H1 (cell line): ENCODE data around the gene KLHL29. TPM values are rescaled to one million over a fixed set of nuclear protein-coding genes. Genes with fewer than 3 reads are reported as not detected.

ENCODE experiments used
- CTCF ChIA-PET: fragments of 300-600 bp; sonication (Branson Sonifier 250); formaldehyde crosslinking; loops from one replicate; lab custom pipeline; 2021; ENCODE audit not compliant: partially characterized antibody; lab: Charles Lee
- POLR2A ChIA-PET: fragments of 300-600 bp; sonication (Branson Sonifier 250); formaldehyde crosslinking; loops from one replicate; lab custom pipeline; 2021; ENCODE audit warnings: inconsistent platforms; ENCODE audit not compliant: partially characterized antibody; lab: Charles Lee
- DNase-seq, 2 experiments: peaks; one replicate each; pipeline versions ENCODE4 v3.0.0 to v3.0.0-alpha.2; 2010 to 2022; ENCODE audit warnings: low spot score in 2 of 2, low read depth in 1 of 2, mixed read lengths in 1 of 2
- FAIRE-seq: peaks from 2 replicates; lab custom pipeline; 2011; peaks lifted over from hg19 to GRCh38; lab: Jason Lieb, UNC
- H2AFZ ChIP-seq: 2 replicates; pipeline ENCODE4 v1.8.1; 2012; ENCODE audit warnings: low read length, inconsistent platforms
- H2AK5ac ChIP-seq: 2 replicates; pipeline ENCODE4 v1.6.1; 2013; ENCODE audit warnings: low read depth, low read length
- H2BK120ac ChIP-seq: replicated peaks from 2 replicates; pipeline ENCODE3; 2013; ENCODE audit warnings: low read depth, low read length, inconsistent platforms
- H2BK12ac ChIP-seq: 2 replicates; pipeline ENCODE4 v1.6.1; 2013; ENCODE audit warnings: low read depth, low read length
- H2BK15ac ChIP-seq: 2 replicates; pipeline ENCODE4 v1.6.1; 2013; ENCODE audit warnings: low read length
- H2BK20ac ChIP-seq: 2 replicates; pipeline ENCODE4 v1.6.1; 2013; ENCODE audit warnings: low read length
- H2BK5ac ChIP-seq: 2 replicates; pipeline ENCODE4 v1.6.1; 2013; ENCODE audit warnings: low read depth, low read length
- H3K14ac ChIP-seq: 2 replicates; pipeline ENCODE4 v1.6.1; 2013; ENCODE audit warnings: inconsistent platforms; ENCODE audit not compliant: insufficient read length
- H3K18ac ChIP-seq: 2 replicates; pipeline ENCODE4 v1.6.1; 2013; ENCODE audit warnings: low read length; ENCODE audit errors: extremely low read depth
- H3K23ac ChIP-seq: 2 replicates; pipeline ENCODE4 v1.6.1; 2013; ENCODE audit warnings: inconsistent platforms; ENCODE audit not compliant: insufficient read length
- H3K23me2 ChIP-seq: 2 replicates; pipeline ENCODE4 v1.6.1; 2013; ENCODE audit warnings: low read depth, low read length
- H3K27ac ChIP-seq: 2 replicates; pipeline ENCODE4 v1.6.1; 2011; ENCODE audit warnings: low read depth, low read length, inconsistent platforms
- H3K27me3 ChIP-seq, 4 experiments: replicated peaks in 1 of 4; 1 replicate in 1 of 4; 2 replicates in 3 of 4; pipeline versions ENCODE4 v1.6.1 to v1.8.1; 2011 to 2013; ENCODE audit warnings: low read length in 3 of 4, mild to moderate bottlenecking in 3 of 4, inconsistent platforms in 2 of 4, mixed read lengths in 2 of 4, moderate library complexity in 1 of 4; ENCODE audit not compliant: control insufficient read depth in 3 of 4, insufficient read depth in 3 of 4; ENCODE audit errors: extremely low read depth in 1 of 4
- H3K36me3 ChIP-seq, 4 experiments: 2 replicates each; pipeline versions ENCODE4 v1.6.1 to v1.8.1; 2011 to 2013; ENCODE audit warnings: mild to moderate bottlenecking in 4 of 4, low read length in 3 of 4, moderate library complexity in 2 of 4, control low read depth in 1 of 4, inconsistent platforms in 1 of 4; ENCODE audit not compliant: insufficient read depth in 4 of 4, control insufficient read depth in 2 of 4
- H3K4ac ChIP-seq: replicated peaks from 2 replicates; pipeline ENCODE3; 2013; ENCODE audit warnings: low read length, low read depth, mixed read lengths, inconsistent platforms; ENCODE audit not compliant: insufficient read length
- H3K4me1 ChIP-seq, 4 experiments: replicated peaks in 1 of 4; 1 replicate in 1 of 4; 2 replicates in 3 of 4; pipeline versions ENCODE4 v1.6.1 to v1.8.1; 2011 to 2013; ENCODE audit warnings: low read length in 3 of 4, inconsistent platforms in 2 of 4, mixed read lengths in 1 of 4; ENCODE audit not compliant: insufficient read depth in 4 of 4, control insufficient read depth in 3 of 4
- H3K4me2 ChIP-seq, 2 experiments: 2 replicates each; pipeline versions ENCODE4 v1.6.1 to v1.8.1; 2011 to 2013; ENCODE audit warnings: low read depth in 2 of 2, low read length in 2 of 2, control low read depth in 1 of 2, inconsistent platforms in 1 of 2, mild to moderate bottlenecking in 1 of 2; ENCODE audit not compliant: insufficient read depth in 1 of 2
- H3K4me3 ChIP-seq, 4 experiments: fragments of 200-600, 300-600 bp in 1 of 4; sonication (generic), shearing (Covaris generic), sonication (Bioruptor Twin) in 1 of 4; 2 replicates each; pipeline versions ENCODE4 v1.5.1 to v1.8.1; 2011 to 2016; ENCODE audit warnings: low read length in 4 of 4, low read depth in 3 of 4, control low read depth in 2 of 4, inconsistent platforms in 2 of 4, mild to moderate bottlenecking in 2 of 4, mixed read lengths in 1 of 4, moderate library complexity in 1 of 4; ENCODE audit not compliant: insufficient read depth in 2 of 4; ENCODE audit errors: extremely low read depth in 1 of 4
- H3K56ac ChIP-seq: replicated peaks from 2 replicates; pipeline ENCODE3; 2013; ENCODE audit warnings: low read depth, mild to moderate bottlenecking, mixed read lengths, low read length, inconsistent platforms; ENCODE audit not compliant: insufficient read length
- H3K79me1 ChIP-seq: 2 replicates; pipeline ENCODE4 v1.6.1; 2013; ENCODE audit warnings: low read depth, low read length, control low read depth
- H3K79me2 ChIP-seq, 2 experiments: 2 replicates each; pipeline versions ENCODE4 v1.6.1 to v1.8.1; 2012 to 2013; ENCODE audit warnings: low read length in 2 of 2, mild to moderate bottlenecking in 2 of 2, inconsistent platforms in 1 of 2; ENCODE audit not compliant: insufficient read depth in 2 of 2, control insufficient read depth in 1 of 2
- H3K9ac ChIP-seq, 4 experiments: replicated peaks in 1 of 4; 1 replicate in 1 of 4; 2 replicates in 3 of 4; pipeline versions ENCODE4 v1.6.1 to v1.8.1; 2011 to 2013; ENCODE audit warnings: low read depth in 3 of 4, low read length in 3 of 4, control low read depth in 2 of 4, mild to moderate bottlenecking in 2 of 4, moderate library complexity in 2 of 4, inconsistent platforms in 1 of 4; ENCODE audit errors: extremely low read depth in 1 of 4
- H3K9me3 ChIP-seq, 2 experiments: 2 replicates each; pipeline versions ENCODE4 v1.6.1 to v1.8.1; 2012 to 2013; ENCODE audit warnings: mild to moderate bottlenecking in 2 of 2, moderate library complexity in 2 of 2, control low read depth in 1 of 2, inconsistent platforms in 1 of 2, low read depth in 1 of 2, low read length in 1 of 2, mixed read lengths in 1 of 2; ENCODE audit not compliant: insufficient read depth in 2 of 2
- H4K20me1 ChIP-seq, 2 experiments: replicated peaks in 1 of 2; 2 replicates each; pipeline versions ENCODE3 to v1.8.1; 2011 to 2013; ENCODE audit warnings: inconsistent platforms in 2 of 2, low read length in 2 of 2, mild to moderate bottlenecking in 1 of 2; ENCODE audit not compliant: insufficient read depth in 2 of 2, control insufficient read depth in 1 of 2
- H4K5ac ChIP-seq: 2 replicates; pipeline ENCODE4 v1.6.1; 2013; ENCODE audit warnings: low read length, low read depth, mixed read lengths, inconsistent platforms; ENCODE audit not compliant: insufficient read length
- H4K8ac ChIP-seq: 2 replicates; pipeline ENCODE4 v1.8.0; 2013; ENCODE audit warnings: mild to moderate bottlenecking, moderate library complexity, low read length, inconsistent platforms; ENCODE audit not compliant: insufficient read depth; ENCODE audit errors: extremely low read depth
- H4K91ac ChIP-seq: replicated peaks from 2 replicates; pipeline ENCODE3; 2013; ENCODE audit warnings: low read length, mixed read lengths, inconsistent platforms; ENCODE audit not compliant: insufficient read length
- CBX5 ChIP-seq: fragments of 300-800, 300-1000 bp; sonication (generic); IDR thresholded peaks from 2 replicates; pipeline ENCODE4 v1.7.1; 2016; ENCODE audit warnings: antibody characterized with exemption, low read length, low read depth
- GTF2F1 ChIP-seq: IDR thresholded peaks from 2 replicates; pipeline ENCODE4 v1.6.1; 2012; ENCODE audit warnings: low read depth, low read length, improper control_type of control experiment, borderline replicate concordance
- KDM4A ChIP-seq: IDR thresholded peaks from one replicate; pipeline ENCODE4 v1.7.1; 2012; ENCODE audit warnings: low read depth, mild to moderate bottlenecking, moderate library complexity, low read length, inconsistent platforms; ENCODE audit not compliant: severe bottlenecking
- NANOG ChIP-seq: IDR thresholded peaks from 2 replicates; pipeline ENCODE4 v1.6.1; 2011; ENCODE audit warnings: low read length, low read depth, mild to moderate bottlenecking, inconsistent platforms; ENCODE audit not compliant: insufficient read depth, poor library complexity, severe bottlenecking
- SIX5 ChIP-seq: IDR thresholded peaks from 2 replicates; pipeline ENCODE4 v1.6.1; 2011; ENCODE audit warnings: mild to moderate bottlenecking, low read depth, low read length
- SP1 ChIP-seq: IDR thresholded peaks from 2 replicates; pipeline ENCODE4 v1.6.1; 2011; ENCODE audit warnings: low read depth, low read length
- SRF ChIP-seq: IDR thresholded peaks from 2 replicates; pipeline ENCODE4 v1.6.1; 2011; ENCODE audit warnings: mild to moderate bottlenecking, low read depth, low read length, moderate library complexity
- TCF12 ChIP-seq: IDR thresholded peaks from 2 replicates; pipeline ENCODE4 v1.6.1; 2011; ENCODE audit warnings: low read depth, mild to moderate bottlenecking, low read length
- WGBS, 2 experiments: shearing (Covaris generic) in 1 of 2; methylation state at CpG; one replicate each; pipeline versions ENCODE4 v1.1.6 to v1.1.7; 2013 to 2015; ENCODE audit warnings: low lambda C conversion rate in 2 of 2, mixed read lengths in 2 of 2, inconsistent platforms in 1 of 2, low coverage in 1 of 2, missing lambda C conversion rate in 1 of 2; ENCODE audit not compliant: insufficient replicate concordance in 2 of 2, insufficient coverage in 1 of 2, insufficient read length in 1 of 2; ENCODE audit errors: extremely low coverage in 1 of 2, missing lambda C conversion rate in 1 of 2; 5-methylcytosine and 5-hydroxymethylcytosine counted together
- polyA plus RNA-seq, 7 experiments: library from polyadenylated mRNA; depleted of rRNA in 3 of 7; stranded (reverse) in 5 of 7; unstranded in 2 of 7; fragments of >200 nt in 5 of 7; fragments of 200-250 nt in 2 of 7; gene quantifications; 1 replicate in 5 of 7; 2 replicates in 1 of 7; 4 replicates in 1 of 7; pipeline versions ENCODE4 v1.2.1 to v1.2.3, GENCODE V29; 2011 to 2013; ENCODE audit warnings: missing spikeins in 2 of 7, mixed read lengths in 2 of 7
- total RNA-seq: library from RNA; stranded (reverse); fragmentation: NEBNext Ultra II Directional; extraction: Animal tissue kit (Norgen Biotek cat#: 25700); gene quantifications from 2 replicates; pipeline ENCODE4 v1.2.1, GENCODE V29; 2021
- TF ChIP-seq, protein P1 (sequence below): IDR thresholded peaks from 2 replicates; pipeline ENCODE4 v1.6.1; 2011; ENCODE audit warnings: low read length, improper control_type of control experiment

Gene KLHL29
- total and polyA plus RNA-seq, 2 of the 8 experiments (the other 6 are each of a cell fraction or from before 2014, with no cell fraction given) = 1.1 to 4.7 TPM

DNA sequence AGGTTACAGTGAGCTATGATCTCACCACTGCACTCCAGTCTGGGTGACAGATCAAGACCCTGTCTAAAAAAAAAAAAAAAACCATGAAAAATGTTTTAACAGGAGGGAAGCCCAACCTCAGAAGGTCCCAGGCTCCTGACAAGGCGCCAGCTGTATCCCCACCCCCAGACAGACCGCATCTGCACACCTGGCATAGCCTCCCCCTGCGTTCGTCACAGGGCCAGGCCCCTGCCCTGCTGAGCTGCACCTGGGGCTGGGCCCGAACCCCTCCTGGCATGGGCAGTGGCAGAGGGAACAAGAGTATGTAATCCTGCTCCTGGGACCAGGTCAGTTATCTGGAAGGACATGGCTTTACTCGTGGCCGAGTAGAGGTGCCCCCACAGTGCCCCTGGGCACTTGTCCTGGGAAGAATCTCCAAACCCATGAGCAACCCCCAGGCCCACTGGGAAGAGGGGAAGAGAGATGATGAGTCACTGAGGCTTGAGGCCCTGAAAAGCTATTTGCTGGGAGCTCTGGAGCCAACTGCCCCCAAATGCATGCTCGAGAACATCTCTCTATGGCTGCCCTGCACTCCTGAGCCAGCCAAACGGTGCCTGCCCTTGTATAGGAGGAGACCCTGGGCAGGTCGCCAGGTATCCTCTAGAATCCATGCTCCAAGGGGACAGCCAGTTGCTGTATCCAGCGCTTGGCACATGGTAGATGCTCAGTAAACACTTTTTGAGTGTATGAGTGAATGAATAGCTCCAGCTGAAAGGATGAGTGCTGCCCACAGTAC lies 276.5 kb downstream of the KLHL29 start:
- Histone ChIP-seq H2AFZ (no peak overlapping the region), H3K27ac (no peak overlapping the region), H3K14ac (no peak overlapping the region), H3K4me1 (peaks cover 0 to 3% (median 0%) of the 10 kb centered on the region in 4 experiments; a peak in 2 of 7 replicates), H4K5ac (no peak overlapping the region), H3K36me3 (no peaks in the 10 kb centered on the region), H3K4me3 (no peak overlapping the region), H2AK5ac (no peak overlapping the region), H2BK12ac (no peak overlapping the region), H2BK5ac (no peak overlapping the region), H3K9ac (no peak overlapping the region), H3K23ac (no peak overlapping the region), H2BK20ac (no peak overlapping the region), H3K79me2 (no peaks in the 10 kb centered on the region), H2BK15ac (no peak overlapping the region), H4K91ac (no peak overlapping the region), H3K4me2 (no peak overlapping the region), H2BK120ac (no peak overlapping the region), H3K4ac (no peak overlapping the region), H4K8ac (no peak overlapping the region), H3K9me3 (no peaks in the 10 kb centered on the region), H3K23me2 (no peaks in the 10 kb centered on the region; the same call in 1 of the 2 replicates), H3K27me3 (peaks cover 0 to 6% (median under 1%) of the 10 kb centered on the region in 4 experiments; a peak in 2 of 7 replicates), H3K18ac (no peak overlapping the region), H3K56ac (no peak overlapping the region), H3K79me1 (no peaks in the 10 kb centered on the region), H4K20me1 (no peaks in the 10 kb centered on the region)
- ChIA-PET POLR2A (interaction anchor here (0.6 to 0.9 kb wide), 2 partner anchors 12 to 330 kb away, joined by 3 to 4 read pairs; no protein-coding TSS in a partner anchor), CTCF (interaction anchor here (0.6 to 7.8 kb wide), 12 partner anchors 9 to 381 kb away, joined by 3 to 35 read pairs (median 4); no protein-coding TSS in a partner anchor)
- DNase-seq = no peak
- 81% methylated on average over 11 of the region's 11 CpGs; no CpG with 5 or more reads in 1 of the 2 experiments for WGBS, 2 experiments
- no peak for FAIRE-seq
- TF ChIP-seq CBX5 = no peak
- TF ChIP-seq KDM4A = no peak
- no peak for TF ChIP-seq SIX5
- no peak for TF ChIP-seq SP1
- TF ChIP-seq TCF12 = no peak
- TF ChIP-seq, protein P1, sequence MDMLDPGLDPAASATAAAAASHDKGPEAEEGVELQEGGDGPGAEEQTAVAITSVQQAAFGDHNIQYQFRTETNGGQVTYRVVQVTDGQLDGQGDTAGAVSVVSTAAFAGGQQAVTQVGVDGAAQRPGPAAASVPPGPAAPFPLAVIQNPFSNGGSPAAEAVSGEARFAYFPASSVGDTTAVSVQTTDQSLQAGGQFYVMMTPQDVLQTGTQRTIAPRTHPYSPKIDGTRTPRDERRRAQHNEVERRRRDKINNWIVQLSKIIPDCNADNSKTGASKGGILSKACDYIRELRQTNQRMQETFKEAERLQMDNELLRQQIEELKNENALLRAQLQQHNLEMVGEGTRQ = no peak
- no peak for TF ChIP-seq SRF
- no peak for TF ChIP-seq NANOG
- no peak for TF ChIP-seq GTF2F1
